ENCODE measurements around the gene CNTN4. TPM values are rescaled to one million over a fixed set of nuclear protein-coding genes. Genes with fewer than 3 reads are reported as not detected.

CNTN4 gene
- total and polyA plus RNA-seq, 2 donors (not counting 3 experiments of a cell fraction or from before 2014, with no cell fraction given): not detected

DNA sequence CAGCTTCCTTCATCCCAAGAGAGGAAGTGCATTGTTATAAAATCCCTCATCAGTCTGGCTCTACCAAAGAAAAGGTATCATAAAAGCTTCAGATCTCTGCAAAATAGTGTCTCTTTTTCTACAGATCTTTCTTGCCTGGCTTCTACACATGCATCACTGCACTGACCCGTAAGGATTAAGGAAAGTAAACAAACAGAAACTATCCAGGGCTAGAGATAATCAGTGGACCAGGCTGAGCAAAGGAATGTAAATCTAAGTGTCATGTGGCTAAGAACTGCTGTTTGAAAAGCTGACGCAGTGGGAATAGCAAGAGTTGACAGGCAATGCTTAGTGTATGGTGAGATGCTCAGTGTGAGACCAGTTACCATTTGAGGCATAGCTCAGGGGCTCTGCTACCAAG lies 671.8 kb downstream of the CNTN4 start:
- dilution Hi-C loops (cut with MboI; ENCODE audit: extremely low pct_ligation_motif_present, low sequenced_read_pairs): no loop called here
- FAIRE-seq: no peak

More for the DNA sequence above, 671.8 kb downstream of the CNTN4 start:
- Histone ChIP-seq H3K4me1 (ENCODE audit: control insufficient read depth, extremely low read depth, insufficient read depth, low read length) (no peaks in the 10 kb centered on the region), H3K9me3 (replicated peaks; ENCODE audit: control insufficient read depth, insufficient read depth, low read length) (peaks cover 3% of the 10 kb centered on the region), H4K20me1 (replicated peaks; ENCODE audit: control insufficient read depth, extremely low read depth, insufficient read depth, low read length) (no peaks in the 10 kb centered on the region), H3K27me3 (ENCODE audit: control insufficient read depth in 2 of 2, insufficient read depth in 2 of 2, low read length in 2 of 2) (no peaks in the 10 kb centered on the region), H3K4me3 (replicated peaks in 1 of 3; ENCODE audit: insufficient read depth in 1 of 3, low read depth in 1 of 3, low read length in 3 of 3) (no peak overlapping the region), H3K4me2 (ENCODE audit: insufficient read depth, low read length) (no peak overlapping the region), H3K36me3 (ENCODE audit: control insufficient read depth in 2 of 2, extremely low read depth in 1 of 2, insufficient read depth in 2 of 2, low read length in 2 of 2) (no peaks in the 10 kb centered on the region), H3K9ac (replicated peaks; ENCODE audit: extremely low read depth, insufficient read depth, low read length) (no peak overlapping the region), H3K79me2 (ENCODE audit: control insufficient read depth, insufficient read depth, low read length) (no peaks in the 10 kb centered on the region), H3K27ac (ENCODE audit: insufficient read depth, low read depth, low read length) (no peak overlapping the region), H3K9me1 (replicated peaks; ENCODE audit: control insufficient read depth, extremely low read depth, insufficient read depth, low read length) (no peaks in the 10 kb centered on the region), H2AFZ (ENCODE audit: low read depth, low read length) (no peak overlapping the region)
- no peak for DNase-seq (ENCODE audit: low read depth, low spot score)
- ChIA-PET POLR2A (no interaction called here), CTCF (no interaction called here)
- intact Hi-C loops (cut with micrococcal nuclease): no loop called here
- TF ChIP-seq JUN (IDR thresholded peaks at IDR 0.05; ENCODE audit: borderline replicate concordance, insufficient read depth, insufficient read length, low read depth) (no peak), POLR2AphosphoS5 (IDR thresholded peaks at IDR 0.05; ENCODE audit: insufficient read depth, low read depth, low read length) (no peak), GATA2 (IDR thresholded peaks at IDR 0.05; ENCODE audit: insufficient read depth, insufficient read length, low read depth, low read length) (no peak), FOS (IDR thresholded peaks at IDR 0.05; ENCODE audit: borderline replicate concordance, insufficient read depth, low read length) (no peak), EZH2 (IDR thresholded peaks at IDR 0.05; ENCODE audit: borderline replicate concordance, low read depth, low read length, severe bottlenecking) (no peak), MYC (IDR thresholded peaks at IDR 0.05; ENCODE audit: low read depth, low read length) (no peak), POLR2A (IDR thresholded peaks at IDR 0.05; ENCODE audit: low read depth, low read length) (no peak)
- TF ChIP-seq, protein P1, sequence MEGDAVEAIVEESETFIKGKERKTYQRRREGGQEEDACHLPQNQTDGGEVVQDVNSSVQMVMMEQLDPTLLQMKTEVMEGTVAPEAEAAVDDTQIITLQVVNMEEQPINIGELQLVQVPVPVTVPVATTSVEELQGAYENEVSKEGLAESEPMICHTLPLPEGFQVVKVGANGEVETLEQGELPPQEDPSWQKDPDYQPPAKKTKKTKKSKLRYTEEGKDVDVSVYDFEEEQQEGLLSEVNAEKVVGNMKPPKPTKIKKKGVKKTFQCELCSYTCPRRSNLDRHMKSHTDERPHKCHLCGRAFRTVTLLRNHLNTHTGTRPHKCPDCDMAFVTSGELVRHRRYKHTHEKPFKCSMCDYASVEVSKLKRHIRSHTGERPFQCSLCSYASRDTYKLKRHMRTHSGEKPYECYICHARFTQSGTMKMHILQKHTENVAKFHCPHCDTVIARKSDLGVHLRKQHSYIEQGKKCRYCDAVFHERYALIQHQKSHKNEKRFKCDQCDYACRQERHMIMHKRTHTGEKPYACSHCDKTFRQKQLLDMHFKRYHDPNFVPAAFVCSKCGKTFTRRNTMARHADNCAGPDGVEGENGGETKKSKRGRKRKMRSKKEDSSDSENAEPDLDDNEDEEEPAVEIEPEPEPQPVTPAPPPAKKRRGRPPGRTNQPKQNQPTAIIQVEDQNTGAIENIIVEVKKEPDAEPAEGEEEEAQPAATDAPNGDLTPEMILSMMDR (IDR thresholded peaks at IDR 0.05; ENCODE audit: extremely low read depth in 1 of 2, insufficient read depth in 1 of 2, low read depth in 1 of 2, low read length in 2 of 2): no peak
- TF ChIP-seq, protein P2, sequence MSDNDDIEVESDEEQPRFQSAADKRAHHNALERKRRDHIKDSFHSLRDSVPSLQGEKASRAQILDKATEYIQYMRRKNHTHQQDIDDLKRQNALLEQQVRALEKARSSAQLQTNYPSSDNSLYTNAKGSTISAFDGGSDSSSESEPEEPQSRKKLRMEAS (IDR thresholded peaks at IDR 0.05; ENCODE audit: insufficient read depth, insufficient read length): no peak
- no TSS peak for BruUV-seq (replicated peaks)

All from endothelial cell of umbilical vein (primary cell).